Activated CD4-positive, alpha-beta T cell treated with anti-CD3 and anti-CD28 coated beads for 4 hours (primary cell): ENCODE measurements around the gene TIMELESS.
"Not testable (repeated sequence)": the region's sequence is repeated elsewhere in the genome, so short reads cannot be mapped to it uniquely, and the experiment has no call there.

Source experiments
- DNase-seq, 2 donors: peaks; one replicate each; pipeline ENCODE4 v3.0.0-alpha.2; 2020

The TIMELESS gene

GRCh38 chr12:56448860-56449621 is at the start of gene TIMELESS:
Gene TIMELESS (minus strand): TSS chr12:56449426. CDS start chr12:56434170, 15,256 bp downstream.
- peak; percentile 80 to 82 for DNase-seq

- DNase-seq, result not testable (repeated sequence)
Observed at GRCh38 chr12:56498126-56498902, 49.1 kb upstream of the TIMELESS start.

GRCh38 chr12:56496704-56497103 is 47.5 kb upstream of the TIMELESS start:
- DNase-seq, result peak; percentile 35 to 65

GRCh38 chr12:56494481-56494880 is 45.3 kb upstream of the TIMELESS start:
- DNase-seq, result not testable (repeated sequence)

- not testable (repeated sequence) for DNase-seq
Observed at GRCh38 chr12:56494106-56494415, 44.8 kb upstream of the TIMELESS start.

- DNase-seq, result not testable (repeated sequence)
Observed at GRCh38 chr12:56493409-56494105, 44.3 kb upstream of the TIMELESS start.

- DNase-seq, result no peak
Observed at GRCh38 chr12:56490360-56490759, 41.1 kb upstream of the TIMELESS start.

GRCh38 chr12:56488041-56488955 is 39.1 kb upstream of the TIMELESS start, which contains the start of gene GLS2:
Gene GLS2 (minus strand): TSS chr12:56488161. CDS start chr12:56488118, 43 bp downstream.
- peak; percentile 75 for DNase-seq

GRCh38 chr12:56487448-56488040 is 38.3 kb upstream of the TIMELESS start:
- DNase-seq, result peak in 1 of 2 donors; percentile 9

- no peak for DNase-seq
Observed at GRCh38 chr12:56486694-56487093, 37.5 kb upstream of the TIMELESS start.

GRCh38 chr12:56484566-56484965 is 35.3 kb upstream of the TIMELESS start:
- no peak for DNase-seq

GRCh38 chr12:56479625-56480024 is 30.4 kb upstream of the TIMELESS start:
- DNase-seq, result no peak

- DNase-seq, result no peak
Observed at GRCh38 chr12:56477521-56478225, 28.4 kb upstream of the TIMELESS start.

- no peak for DNase-seq
Observed at GRCh38 chr12:56476972-56477432, 27.8 kb upstream of the TIMELESS start.

GRCh38 chr12:56476143-56476542 is 26.9 kb upstream of the TIMELESS start:
- no peak for DNase-seq

- no peak for DNase-seq
Observed at GRCh38 chr12:56474389-56474788, 25.2 kb upstream of the TIMELESS start.

- DNase-seq, result peak in 1 of 2 donors; percentile 10
Observed at GRCh38 chr12:56469007-56469930, 20.0 kb upstream of the TIMELESS start.

- peak; percentile 94 for DNase-seq
Observed at GRCh38 chr12:56468216-56469006, 19.2 kb upstream of the TIMELESS start, which contains the start of gene SPRYD4. Gene SPRYD4 (plus strand): TSS chr12:56468578. CDS start chr12:56468592, 14 bp downstream.

- DNase-seq, result no peak
Observed at GRCh38 chr12:56462565-56462964, 13.3 kb upstream of the TIMELESS start.
